HG03025 (cell line): ENCODE data around the gene CCDC200.
"Not testable (repeated sequence)": the region's sequence is repeated elsewhere in the genome, so short reads cannot be mapped to it uniquely, and the experiment has no call there.

Experiments
- ATAC-seq: cut with Tn5 transposase; IDR thresholded peaks from one replicate; pipeline ENCODE4 v1.9.1; 2021; ENCODE audit warnings: mild to moderate bottlenecking, moderate library complexity; ENCODE audit not compliant: unreplicated experiment, low FRiP score

CCDC200 gene

GRCh38 chr17:43216762-43217613 is 11.4 kb downstream of the CCDC200 start:
- no peak for ATAC-seq

DNA sequence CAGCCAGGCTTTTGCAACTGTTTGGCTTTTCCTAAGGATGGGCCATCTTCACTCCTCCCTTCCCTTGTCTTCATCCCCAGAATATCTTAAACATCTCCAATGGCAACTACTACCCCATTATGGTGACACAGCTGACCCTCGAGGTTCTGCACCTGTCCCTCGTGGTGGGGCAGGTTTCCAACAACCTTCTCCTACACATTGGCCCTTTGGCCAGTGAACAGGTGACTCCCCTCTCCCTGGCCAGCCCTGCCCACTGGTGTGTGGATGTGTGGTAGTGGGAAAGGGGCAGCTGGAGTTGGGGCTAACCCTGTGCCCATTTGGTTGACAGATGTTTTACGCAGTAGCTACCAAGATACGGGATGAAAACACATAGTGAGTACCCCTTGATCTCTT is 12.1 kb downstream of the CCDC200 start:
- no peak for ATAC-seq

- ATAC-seq = no peak
These were observed 13.1 kb downstream of the CCDC200 start for GRCh38 chr17:43215341-43215740.

- ATAC-seq = no peak
These were observed 14.9 kb downstream of the CCDC200 start for GRCh38 chr17:43213545-43213944.

- no peak for ATAC-seq
These were observed 15.6 kb downstream of the CCDC200 start for GRCh38 chr17:43212641-43213490.

DNA sequence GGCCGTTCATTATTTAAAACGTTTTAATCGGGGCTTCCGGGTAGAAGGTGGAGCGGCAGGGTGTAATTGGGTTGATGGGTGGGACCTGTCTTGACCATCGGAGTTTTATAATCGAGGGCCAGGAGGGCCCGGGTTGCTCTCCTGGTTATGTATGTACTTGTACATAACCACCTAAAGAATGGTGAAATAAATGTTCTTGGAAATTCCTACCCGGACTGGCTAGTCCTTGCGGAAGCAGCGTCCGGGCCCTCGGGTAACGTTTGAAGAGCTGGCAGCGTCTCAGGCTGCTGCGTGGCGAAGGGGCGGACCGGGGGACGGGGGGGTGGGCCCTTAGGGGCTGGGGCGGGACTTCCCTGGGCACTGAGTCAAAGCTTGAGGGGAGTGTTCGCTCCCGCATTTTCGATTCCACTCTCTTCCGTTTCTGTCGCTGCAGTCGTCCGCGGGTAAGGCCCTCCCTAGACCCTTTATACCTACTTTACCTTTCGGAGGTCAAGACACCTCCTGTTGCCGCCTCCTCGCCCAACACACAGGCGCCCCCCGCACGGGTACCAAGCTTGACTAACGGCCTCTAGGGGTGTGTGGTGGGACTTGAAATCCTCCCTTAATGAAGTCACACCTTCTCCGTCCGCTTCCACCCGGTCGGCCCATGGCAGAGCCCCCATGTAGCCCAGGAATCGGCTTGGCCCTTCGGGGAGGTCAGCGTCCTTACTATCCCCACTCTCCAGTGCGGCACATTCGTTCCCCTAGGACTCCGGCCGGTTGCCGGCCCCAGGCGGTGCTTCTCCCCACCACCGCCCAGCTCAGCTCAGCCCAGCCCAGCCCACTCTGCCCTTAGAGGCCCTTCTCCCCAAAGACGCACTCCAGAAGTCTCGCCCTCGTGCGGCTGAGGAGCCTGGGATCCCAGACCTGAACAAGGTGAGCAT is 16.7 kb downstream of the CCDC200 start, which contains the start of gene TMEM106A:
Gene TMEM106A, plus strand, starts transcription at position 396 of the 923 bp plus-strand sequence. CDS start 1,167 bp downstream, outside the sequence.
- peak; percentile 60 for ATAC-seq

- no peak for ATAC-seq
These were observed 17.3 kb downstream of the CCDC200 start for GRCh38 chr17:43211123-43211479.

- no peak for ATAC-seq
These were observed 17.8 kb downstream of the CCDC200 start for GRCh38 chr17:43210576-43210975.

DNA sequence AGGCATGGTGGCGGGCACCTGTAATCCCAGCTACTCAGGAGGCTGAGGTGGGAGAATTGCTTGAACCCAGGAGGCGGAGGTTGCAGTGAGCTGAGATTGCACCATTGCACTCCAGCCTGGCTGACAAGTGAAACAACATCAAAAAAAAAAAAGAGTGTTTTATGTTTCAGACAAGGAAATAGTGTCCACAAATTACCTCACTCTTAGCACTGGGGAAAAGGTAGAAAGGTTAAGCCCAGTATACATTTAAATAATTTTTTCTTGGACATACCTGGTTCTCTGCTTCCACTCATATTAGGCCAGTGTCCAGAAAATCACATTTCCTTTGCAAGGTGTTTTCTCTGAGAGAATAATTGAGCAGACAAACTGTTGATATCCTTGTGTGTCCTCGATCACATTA is 25.4 kb downstream of the CCDC200 start:
- ATAC-seq = not testable (repeated sequence)

GRCh38 chr17:43200127-43200526 is 28.3 kb downstream of the CCDC200 start:
- ATAC-seq = no peak

DNA sequence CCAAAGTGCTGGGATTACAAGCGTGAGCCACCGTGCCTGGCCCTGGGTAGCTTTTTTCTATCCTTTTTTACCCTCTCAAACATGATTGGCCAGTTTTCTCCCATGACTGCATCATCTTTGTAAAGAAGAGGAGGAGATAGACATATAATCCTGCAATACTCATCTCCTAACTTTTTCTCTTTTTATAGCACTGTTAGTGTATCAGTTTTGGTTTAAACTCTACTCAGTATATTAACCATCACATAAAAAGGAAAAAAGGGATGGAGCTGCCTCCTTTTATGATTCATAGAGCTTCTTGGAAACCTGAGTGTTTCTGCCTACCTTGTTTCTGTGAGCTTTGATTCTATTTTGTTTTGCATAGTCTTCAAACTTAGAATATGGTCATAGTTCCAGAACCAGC is 28.8 kb downstream of the CCDC200 start:
- ATAC-seq = no peak

GRCh38 chr17:43193251-43193650 is 35.2 kb downstream of the CCDC200 start:
- no peak for ATAC-seq

DNA sequence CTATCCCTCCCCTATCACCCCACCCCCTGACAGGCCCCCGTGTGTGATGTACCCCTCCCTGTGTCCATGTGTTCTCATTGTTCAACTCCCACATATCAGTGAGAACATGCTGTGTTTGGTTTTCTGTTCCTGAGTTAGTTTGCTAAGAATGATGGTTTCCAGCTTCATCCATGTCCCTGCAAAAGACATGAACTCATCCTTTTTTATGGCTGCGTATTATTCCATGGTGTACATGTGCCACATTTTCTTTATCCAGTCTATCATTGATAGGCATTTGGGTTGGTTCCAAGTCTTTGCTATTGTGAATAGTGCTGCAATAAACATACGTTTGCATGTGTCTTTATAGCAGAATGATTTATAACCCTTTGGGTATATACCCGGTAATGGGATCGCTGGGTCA is 41.8 kb downstream of the CCDC200 start:
- ATAC-seq = not testable (repeated sequence)

DNA sequence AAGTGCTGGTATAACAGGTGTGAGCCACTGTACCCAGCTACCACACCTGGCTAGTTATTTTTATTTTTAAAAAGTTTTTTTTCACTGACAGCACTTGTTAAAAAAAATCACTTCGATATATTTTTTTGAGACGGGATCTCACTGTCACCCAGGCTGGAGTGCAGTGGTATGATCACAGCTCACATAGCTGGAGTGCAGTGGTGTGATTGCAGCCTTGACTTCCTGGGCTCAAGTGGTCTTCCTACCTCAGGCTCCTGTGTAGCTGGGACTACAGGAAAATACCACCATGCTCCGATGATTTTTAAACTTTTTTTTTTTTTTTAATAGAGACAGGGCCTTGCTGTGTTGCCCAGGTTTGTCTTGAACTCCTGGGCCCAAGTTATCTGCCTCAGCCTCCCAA is 44.5 kb downstream of the CCDC200 start:
- no peak for ATAC-seq

GRCh38 chr17:43176119-43176570 is 52.3 kb downstream of the CCDC200 start:
- no peak for ATAC-seq

DNA sequence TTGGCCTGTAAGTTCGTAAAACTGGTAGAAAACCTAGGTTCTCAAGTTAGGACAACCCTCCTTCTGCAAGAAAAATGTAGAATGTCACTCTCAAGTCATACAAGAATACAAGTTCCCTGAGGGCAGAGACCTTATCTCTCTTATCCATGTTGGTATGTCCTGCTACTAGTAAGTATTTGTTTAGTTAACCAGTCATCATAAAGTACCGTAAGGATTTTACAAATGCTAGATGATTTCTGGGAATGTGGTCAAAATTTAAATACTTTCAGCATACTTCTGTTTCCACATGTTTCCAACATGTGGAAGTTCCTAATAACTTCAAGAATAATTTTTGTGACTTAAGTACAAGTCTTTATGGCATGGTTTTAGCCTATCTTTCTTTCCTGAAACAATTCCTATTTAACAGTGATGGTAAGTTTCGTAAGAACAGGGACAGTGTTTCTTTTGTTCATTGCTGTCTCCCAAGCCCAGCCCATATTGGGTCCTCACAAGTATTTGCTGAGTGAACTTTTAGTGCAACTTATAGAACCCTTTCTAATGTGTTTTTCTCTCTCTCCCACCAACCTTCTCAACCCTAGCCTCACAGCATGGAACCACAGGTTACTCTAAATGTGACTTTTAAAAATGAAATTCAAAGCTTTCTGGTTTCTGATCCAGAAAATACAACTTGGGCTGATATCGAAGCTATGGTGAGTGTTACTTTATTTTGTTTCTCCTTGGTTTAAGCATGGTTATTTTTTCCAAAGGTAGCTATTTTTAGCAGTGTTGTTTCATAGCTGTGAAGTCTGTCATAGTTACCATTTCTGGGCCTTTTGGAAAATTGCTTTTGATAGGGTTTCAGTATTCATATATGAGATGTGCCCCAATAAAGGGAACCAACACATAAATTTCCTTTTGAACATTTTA is 53.0 kb downstream of the CCDC200 start:
- ATAC-seq = no peak

GRCh38 chr17:43171586-43172487 is 56.6 kb downstream of the CCDC200 start:
- no peak for ATAC-seq
